ENCODE measurements around the gene CCDC82. TPM values are rescaled to one million over a fixed set of nuclear protein-coding genes. Genes with fewer than 3 reads are reported as not detected.

CCDC82 gene
- total and polyA plus RNA-seq, 12 donors: 9.1 to 33.7 (median 13.1) TPM

- no peaks in the 10 kb centered on the region for H3K9me3 ChIP-seq
- H3K27me3 ChIP-seq: no peaks in the 10 kb centered on the region
- no peak overlapping the region for H3K4me3 ChIP-seq
- ATAC-seq (peak in 6 of 8 donors; percentile 50 to 76 (median 58)), DNase-seq (no peak)
- 17% methylated on average over 1 of the region's 1 CpG for WGBS, 2 donors
- H3K4me1 ChIP-seq: peaks cover 0 to 43% (median 20%) of the 10 kb centered on the region in 9 donors
- no peak for TF ChIP-seq CTCF (IDR thresholded peaks at IDR 0.05)
- peak overlapping the region in 2 of 10 donors; percentile 22 to 42 for H3K27ac ChIP-seq
- intact Hi-C loops (cut with DNase I): no loop called here
- H3K36me3 ChIP-seq: no peaks in the 10 kb centered on the region
Measured at GRCh38 chr11:96324912-96325311, 64.8 kb downstream of the CCDC82 start.

- H3K9me3 ChIP-seq: no peaks in the 10 kb centered on the region
- peaks cover 0 to 46% (median 26%) of the 10 kb centered on the region in 9 donors for H3K4me1 ChIP-seq
- ATAC-seq: no peak
- 89 to 92% methylated on average over 6 of the region's 6 CpGs for WGBS, 2 donors
- TF ChIP-seq CTCF (IDR thresholded peaks at IDR 0.05): no peak
- no peak overlapping the region for H3K4me3 ChIP-seq
- no peak for DNase-seq
- H3K27ac ChIP-seq: no peak overlapping the region
- intact Hi-C loops (cut with DNase I): no loop called here
- no peaks in the 10 kb centered on the region for H3K36me3 ChIP-seq
- no peaks in the 10 kb centered on the region for H3K27me3 ChIP-seq
Measured at GRCh38 chr11:96323642-96323985, 66.1 kb downstream of the CCDC82 start.

- ATAC-seq (no peak), DNase-seq (no peak)
- no peaks in the 10 kb centered on the region for H3K27me3 ChIP-seq
- H3K9me3 ChIP-seq: no peaks in the 10 kb centered on the region
- H3K4me3 ChIP-seq: no peak overlapping the region
- WGBS, 2 donors: 90 to 93% methylated on average over 10 of the region's 10 CpGs
- peaks cover 1 to 50% (median 31%) of the 10 kb centered on the region in 9 donors for H3K4me1 ChIP-seq
- TF ChIP-seq CTCF (IDR thresholded peaks at IDR 0.05): no peak
- intact Hi-C loops (cut with DNase I): no loop called here
- H3K36me3 ChIP-seq: no peaks in the 10 kb centered on the region
- H3K27ac ChIP-seq: no peak overlapping the region
Measured at GRCh38 chr11:96322775-96323641, 66.7 kb downstream of the CCDC82 start.

- no peak for ATAC-seq
- TF ChIP-seq CTCF (IDR thresholded peaks at IDR 0.05): no peak
- Histone ChIP-seq H3K27me3 (no peaks in the 10 kb centered on the region), H3K4me3 (no peak overlapping the region), H3K36me3 (peaks cover 0 to 4% (median 0%) of the 10 kb centered on the region in 9 donors), H3K9me3 (no peaks in the 10 kb centered on the region), H3K27ac (peak overlapping the region in 1 of 10 donors; percentile 1), H3K4me1 (peaks cover 5 to 69% (median 46%) of the 10 kb centered on the region in 9 donors)
- WGBS, 2 donors: 91 to 92% methylated on average over 5 of the region's 5 CpGs
- no peak for DNase-seq
- intact Hi-C loops (cut with DNase I): no loop called here
Measured at GRCh38 chr11:96321091-96321490, 68.6 kb downstream of the CCDC82 start.

All from heart right ventricle (tissue), 16 donors.